ENCODE data around the gene KRT74. TPM values are rescaled to one million over a fixed set of nuclear protein-coding genes. Genes with fewer than 3 reads are reported as not detected.

The KRT74 gene
- under 1 TPM; 0.05 to 0.45 TPM for total RNA-seq

DNA sequence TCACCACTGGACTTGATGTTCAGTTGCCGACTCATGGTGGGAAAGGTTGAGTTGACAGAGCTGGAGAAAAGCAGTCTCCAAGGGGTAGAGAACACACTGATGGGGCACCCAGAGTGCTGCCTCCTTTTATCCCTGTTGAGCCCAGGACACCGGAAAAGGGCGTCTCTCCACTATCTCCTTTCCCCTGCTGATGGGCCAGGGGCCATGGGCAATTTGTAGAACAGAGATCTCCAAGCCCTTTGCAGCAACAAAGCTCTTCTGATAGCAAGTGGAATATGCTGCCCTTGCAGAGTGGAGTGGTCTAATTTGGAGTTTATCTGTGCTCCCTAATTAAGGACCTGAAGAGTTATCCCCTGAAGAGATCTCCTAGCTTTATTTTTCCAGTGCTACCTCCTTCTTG lies at the start of gene KRT74:
Gene KRT74 (minus strand): TSS at position 101 of the 400 bp plus-strand sequence. CDS start 66 bp downstream, at position 35.
- WGBS: 95% methylated on average over 3 of the region's 3 CpGs

DNA sequence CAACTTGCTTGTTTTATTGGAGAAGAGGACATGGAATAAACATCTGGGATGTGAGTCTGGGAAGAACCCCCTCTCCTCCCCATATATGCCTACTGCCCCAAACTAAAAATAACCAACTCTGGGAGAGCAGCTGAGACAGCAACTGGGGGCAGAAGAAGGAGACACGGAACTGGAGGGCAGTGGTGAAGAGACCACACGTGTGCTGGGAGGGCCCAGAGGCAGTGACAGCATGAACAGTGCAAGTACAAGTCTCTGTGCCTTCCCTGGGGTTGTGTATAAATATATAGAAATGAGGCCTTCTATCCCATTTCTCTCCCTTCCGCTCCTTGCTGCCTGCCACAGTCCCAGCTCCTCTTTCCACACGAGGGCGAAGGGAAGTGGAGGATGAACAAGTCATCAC lies 48.7 kb upstream of the KRT74 start:
- no peak overlapping the region for H3K4me3 ChIP-seq
- no peaks in the 10 kb centered on the region for H3K9me3 ChIP-seq
- H3K4me1 ChIP-seq (replicated peaks): no peaks in the 10 kb centered on the region
- DNase-seq (ENCODE audit: low spot score): no peak
- intact Hi-C loops (cut with DNase I): no loop called here
- WGBS: 87% methylated on average over 5 of the region's 5 CpGs
- TF ChIP-seq, protein P1, sequence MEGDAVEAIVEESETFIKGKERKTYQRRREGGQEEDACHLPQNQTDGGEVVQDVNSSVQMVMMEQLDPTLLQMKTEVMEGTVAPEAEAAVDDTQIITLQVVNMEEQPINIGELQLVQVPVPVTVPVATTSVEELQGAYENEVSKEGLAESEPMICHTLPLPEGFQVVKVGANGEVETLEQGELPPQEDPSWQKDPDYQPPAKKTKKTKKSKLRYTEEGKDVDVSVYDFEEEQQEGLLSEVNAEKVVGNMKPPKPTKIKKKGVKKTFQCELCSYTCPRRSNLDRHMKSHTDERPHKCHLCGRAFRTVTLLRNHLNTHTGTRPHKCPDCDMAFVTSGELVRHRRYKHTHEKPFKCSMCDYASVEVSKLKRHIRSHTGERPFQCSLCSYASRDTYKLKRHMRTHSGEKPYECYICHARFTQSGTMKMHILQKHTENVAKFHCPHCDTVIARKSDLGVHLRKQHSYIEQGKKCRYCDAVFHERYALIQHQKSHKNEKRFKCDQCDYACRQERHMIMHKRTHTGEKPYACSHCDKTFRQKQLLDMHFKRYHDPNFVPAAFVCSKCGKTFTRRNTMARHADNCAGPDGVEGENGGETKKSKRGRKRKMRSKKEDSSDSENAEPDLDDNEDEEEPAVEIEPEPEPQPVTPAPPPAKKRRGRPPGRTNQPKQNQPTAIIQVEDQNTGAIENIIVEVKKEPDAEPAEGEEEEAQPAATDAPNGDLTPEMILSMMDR (IDR thresholded peaks at IDR 0.05): no peak
- TF ChIP-seq POLR2A (IDR thresholded peaks at IDR 0.05): no peak
- no peaks in the 10 kb centered on the region for H3K36me3 ChIP-seq
- H3K27ac ChIP-seq: no peak overlapping the region
- no peaks in the 10 kb centered on the region for H3K27me3 ChIP-seq (replicated peaks; ENCODE audit: insufficient read depth)

More for the DNA sequence above, at the start of gene KRT74:
- TF ChIP-seq POLR2AphosphoS5 (IDR thresholded peaks at IDR 0.05) (no peak), POLR2A (IDR thresholded peaks at IDR 0.05) (no peak)
- TF ChIP-seq, protein P1 (IDR thresholded peaks at IDR 0.05): no peak
- no peak within 1 kb of the TSS for H3K27ac ChIP-seq
- DNase-seq (ENCODE audit: low spot score): no peak
- H3K4me1 ChIP-seq (replicated peaks): no peaks in the 10 kb centered on the region
- no peak within 1 kb of the TSS for H3K4me3 ChIP-seq
- intact Hi-C loops (cut with DNase I): no loop called here
- H3K27me3 ChIP-seq (replicated peaks; ENCODE audit: insufficient read depth): no peaks in the 10 kb centered on the region
- H3K36me3 ChIP-seq: no peaks in the 10 kb centered on the region
- no peaks in the 10 kb centered on the region for H3K9me3 ChIP-seq

DNA sequence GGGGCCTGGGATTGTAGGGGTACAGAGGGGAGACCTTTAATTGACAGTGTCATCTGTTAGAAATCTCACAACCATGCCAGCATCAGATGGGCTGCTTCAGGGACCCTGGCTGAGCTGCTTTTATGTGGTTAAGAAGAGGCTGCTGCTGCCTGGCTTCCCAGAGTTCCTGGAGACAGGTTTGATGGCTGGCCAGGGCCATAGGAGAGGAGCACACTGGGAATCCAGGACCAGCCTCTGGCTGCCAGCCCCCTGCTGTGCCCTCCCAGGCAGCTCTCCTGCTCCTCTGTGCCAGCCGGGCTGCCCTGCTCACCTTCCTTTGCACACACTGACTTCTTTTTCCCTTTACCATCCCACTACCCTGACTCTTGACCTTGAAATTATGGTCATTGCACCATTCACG lies 45.2 kb upstream of the KRT74 start:
- TF ChIP-seq POLR2AphosphoS5 (IDR thresholded peaks at IDR 0.05): no peak
- TF ChIP-seq POLR2A (IDR thresholded peaks at IDR 0.05): no peak
- Histone ChIP-seq H3K4me1 (replicated peaks) (no peaks in the 10 kb centered on the region), H3K27ac (no peak overlapping the region), H3K36me3 (no peaks in the 10 kb centered on the region), H3K27me3 (replicated peaks; ENCODE audit: insufficient read depth) (no peaks in the 10 kb centered on the region), H3K4me3 (no peak overlapping the region), H3K9me3 (no peaks in the 10 kb centered on the region)
- intact Hi-C loops (cut with DNase I): no loop called here
- 89% methylated on average over 2 of the region's 2 CpGs for WGBS
- DNase-seq (ENCODE audit: low spot score): no peak

DNA sequence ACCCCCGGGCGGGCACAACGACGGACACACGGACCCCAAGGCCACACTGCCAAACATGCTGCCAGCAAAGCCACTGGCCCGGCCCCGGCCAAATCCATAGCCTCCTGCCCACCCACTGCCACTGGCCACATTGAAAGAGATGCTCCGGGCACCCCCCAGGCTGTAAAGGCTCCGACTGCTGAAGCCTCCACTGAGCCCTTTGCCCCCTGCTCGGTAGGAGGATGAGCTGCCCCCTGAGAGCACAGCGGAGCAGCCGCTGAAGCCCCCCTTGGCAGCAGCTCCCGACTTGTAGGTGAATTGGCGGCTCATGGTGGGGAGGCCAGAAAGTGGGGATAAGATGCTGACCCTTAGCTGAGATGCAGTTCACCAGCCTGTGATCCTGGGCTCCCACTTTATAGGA lies 44.6 kb upstream of the KRT74 start, which contains the start of gene KRT73:
Gene KRT73 (minus strand): TSS at position 344 of the 400 bp plus-strand sequence. CDS start 35 bp downstream, at position 309.
- H3K4me1 ChIP-seq (replicated peaks): no peaks in the 10 kb centered on the region
- H3K27ac ChIP-seq: no peak within 1 kb of the TSS
- no peaks in the 10 kb centered on the region for H3K36me3 ChIP-seq
- no peaks in the 10 kb centered on the region for H3K27me3 ChIP-seq (replicated peaks; ENCODE audit: insufficient read depth)
- no peaks in the 10 kb centered on the region for H3K9me3 ChIP-seq
- TF ChIP-seq POLR2AphosphoS5 (IDR thresholded peaks at IDR 0.05): no peak
- TF ChIP-seq, protein P1 (IDR thresholded peaks at IDR 0.05): no peak
- no peak for TF ChIP-seq POLR2A (IDR thresholded peaks at IDR 0.05)
- no peak within 1 kb of the TSS for H3K4me3 ChIP-seq
- intact Hi-C loops (cut with DNase I): no loop called here
- 81% methylated on average over 8 of the region's 14 CpGs for WGBS
- DNase-seq (ENCODE audit: low spot score): no peak

DNA sequence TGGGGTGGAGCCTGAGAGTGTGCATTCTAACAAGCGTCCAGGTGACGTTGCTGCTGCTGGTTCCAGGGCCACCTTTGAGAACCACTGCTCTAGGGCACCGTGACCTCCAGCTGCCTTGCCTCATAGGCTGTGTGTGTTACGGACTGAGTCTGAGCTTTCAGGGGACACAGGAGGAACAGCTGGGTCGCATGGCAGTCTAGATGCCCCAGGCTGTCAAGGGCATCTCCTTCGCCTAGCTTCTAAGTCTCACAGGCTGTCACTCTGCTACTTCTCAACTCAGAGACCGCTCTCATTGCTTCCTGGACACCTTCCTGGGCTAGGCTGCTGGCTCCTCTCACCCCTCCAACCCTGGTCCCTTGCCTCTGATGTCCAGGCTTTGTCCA lies 43.8 kb upstream of the KRT74 start:
- TF ChIP-seq, protein P1 (IDR thresholded peaks at IDR 0.05): no peak
- TF ChIP-seq POLR2A (IDR thresholded peaks at IDR 0.05) (no peak), POLR2AphosphoS5 (IDR thresholded peaks at IDR 0.05) (no peak)
- 92% methylated on average over 7 of the region's 7 CpGs for WGBS
- DNase-seq (ENCODE audit: low spot score): no peak
- Histone ChIP-seq H3K36me3 (no peaks in the 10 kb centered on the region), H3K4me3 (no peak overlapping the region), H3K9me3 (no peaks in the 10 kb centered on the region), H3K4me1 (replicated peaks) (no peaks in the 10 kb centered on the region), H3K27ac (no peak overlapping the region), H3K27me3 (replicated peaks; ENCODE audit: insufficient read depth) (no peaks in the 10 kb centered on the region)
- intact Hi-C loops (cut with DNase I): no loop called here
